ENCODE results near the gene SLC17A1. TPM values are rescaled to one million over a fixed set of nuclear protein-coding genes. Genes with fewer than 3 reads are reported as not detected.

The SLC17A1 gene
- polyA plus RNA-seq, 1 donor (not counting 4 experiments of a cell fraction or from before 2014, with no cell fraction given) = not detected

GRCh38 chr6:25792016-25792415, 39.8 kb downstream of the SLC17A1 start:
- Histone ChIP-seq H3K36me3 (ENCODE audit: control insufficient read depth in 2 of 2, extremely low read depth in 1 of 2, insufficient read depth in 2 of 2, low read length in 2 of 2) (no peaks in the 10 kb centered on the region), H3K27me3 (ENCODE audit: control insufficient read depth, extremely low read depth, insufficient read depth, low read length) (no peaks in the 10 kb centered on the region), H4K20me1 (ENCODE audit: control insufficient read depth, extremely low read depth, insufficient read depth, low read length) (no peaks in the 10 kb centered on the region), H3K9me3 (ENCODE audit: control insufficient read depth, low read depth, low read length) (no peaks in the 10 kb centered on the region), H3K79me2 (ENCODE audit: control insufficient read depth, insufficient read depth, low read length) (no peaks in the 10 kb centered on the region), H3K4me3 (ENCODE audit: control insufficient read depth in 2 of 3, extremely low read depth in 1 of 3, insufficient read depth in 2 of 3, low read depth in 1 of 3, low read length in 3 of 3) (no peak overlapping the region), H3K9me1 (ENCODE audit: control insufficient read depth, extremely low read depth, insufficient read depth, low read length) (no peaks in the 10 kb centered on the region), H3K27ac (ENCODE audit: control insufficient read depth, insufficient read depth, low read length) (no peak overlapping the region), H2AFZ (ENCODE audit: control insufficient read depth, low read length) (no peak overlapping the region), H3K4me1 (ENCODE audit: control insufficient read depth, extremely low read depth, insufficient read depth, low read length) (no peaks in the 10 kb centered on the region), H3K9ac (ENCODE audit: control insufficient read depth, extremely low read depth, insufficient read depth, low read length) (no peak overlapping the region), H3K4me2 (ENCODE audit: control insufficient read depth, extremely low read depth, insufficient read depth, low read depth, low read length) (no peak overlapping the region)
- DNase-seq (ENCODE audit: low read depth, low spot score) = no peak
- dilution Hi-C loops (cut with MboI; ENCODE audit: extremely low pct_ligation_motif_present, low sequenced_read_pairs) = no loop called here
- TF ChIP-seq CTCF (optimal IDR thresholded peaks at IDR 0.05 in 1 of 3, IDR thresholded peaks at IDR 0.05 in 1 of 3, conservative IDR thresholded peaks at IDR 0.05 in 1 of 3; ENCODE audit: extremely low read depth in 1 of 3, insufficient read depth in 2 of 3, low read length in 3 of 3) = no peak
- no peak for FAIRE-seq

GRCh38 chr6:25789475-25789874, 42.4 kb downstream of the SLC17A1 start:
- FAIRE-seq = no peak

More at GRCh38 chr6:25789475-25789874, 42.4 kb downstream of the SLC17A1 start:
- Histone ChIP-seq H3K4me2 (ENCODE audit: control insufficient read depth, extremely low read depth, insufficient read depth, low read depth, low read length) (no peak overlapping the region), H3K9me1 (ENCODE audit: control insufficient read depth, extremely low read depth, insufficient read depth, low read length) (no peaks in the 10 kb centered on the region), H3K9me3 (ENCODE audit: control insufficient read depth, low read depth, low read length) (no peaks in the 10 kb centered on the region), H4K20me1 (ENCODE audit: control insufficient read depth, extremely low read depth, insufficient read depth, low read length) (no peaks in the 10 kb centered on the region), H3K4me3 (ENCODE audit: control insufficient read depth in 2 of 3, extremely low read depth in 1 of 3, insufficient read depth in 2 of 3, low read depth in 1 of 3, low read length in 3 of 3) (no peak overlapping the region), H3K27me3 (ENCODE audit: control insufficient read depth, extremely low read depth, insufficient read depth, low read length) (peaks cover 4% of the 10 kb centered on the region), H3K27ac (ENCODE audit: control insufficient read depth, insufficient read depth, low read length) (no peak overlapping the region), H3K4me1 (ENCODE audit: control insufficient read depth, extremely low read depth, insufficient read depth, low read length) (no peaks in the 10 kb centered on the region), H2AFZ (ENCODE audit: control insufficient read depth, low read length) (no peak overlapping the region), H3K79me2 (ENCODE audit: control insufficient read depth, insufficient read depth, low read length) (no peaks in the 10 kb centered on the region), H3K9ac (ENCODE audit: control insufficient read depth, extremely low read depth, insufficient read depth, low read length) (no peak overlapping the region), H3K36me3 (ENCODE audit: control insufficient read depth in 2 of 2, extremely low read depth in 1 of 2, insufficient read depth in 2 of 2, low read length in 2 of 2) (no peaks in the 10 kb centered on the region)
- TF ChIP-seq EZH2 (IDR thresholded peaks at IDR 0.05; ENCODE audit: low read length) (no peak), CTCF (optimal IDR thresholded peaks at IDR 0.05 in 1 of 3, IDR thresholded peaks at IDR 0.05 in 1 of 3, conservative IDR thresholded peaks at IDR 0.05 in 1 of 3; ENCODE audit: extremely low read depth in 1 of 3, insufficient read depth in 2 of 3, low read length in 3 of 3) (no peak)
- DNase-seq (ENCODE audit: low read depth, low spot score) = no peak
- dilution Hi-C loops (cut with MboI; ENCODE audit: extremely low pct_ligation_motif_present, low sequenced_read_pairs) = no loop called here

All from keratinocyte (primary cell).